GM21360 (cell line): ENCODE measurements around the gene STK32B.
"Not testable (repeated sequence)": the region's sequence is repeated elsewhere in the genome, so short reads cannot be mapped to it uniquely, and the experiment has no call there.

Experiments used
- ATAC-seq: cut with Tn5 transposase; IDR thresholded peaks from one replicate; pipeline ENCODE4 v1.9.1; 2021; ENCODE audit warnings: mild to moderate bottlenecking, moderate library complexity; ENCODE audit not compliant: unreplicated experiment

STK32B gene

GRCh38 chr4:5200513-5200912, 149.2 kb downstream of the STK32B start:
- ATAC-seq: no peak

- ATAC-seq: no peak
These were observed 152.2 kb downstream of the STK32B start for GRCh38 chr4:5203309-5203992.

- ATAC-seq: no peak
These were observed 152.7 kb downstream of the STK32B start for GRCh38 chr4:5203993-5204310.

GRCh38 chr4:5204781-5205180, 153.5 kb downstream of the STK32B start:
- no peak for ATAC-seq

- ATAC-seq: no peak
These were observed 154.9 kb downstream of the STK32B start for GRCh38 chr4:5206016-5206790.

GRCh38 chr4:5209862-5210261, 158.6 kb downstream of the STK32B start:
- no peak for ATAC-seq

GRCh38 chr4:5211282-5211839, 160.1 kb downstream of the STK32B start:
- no peak for ATAC-seq

- no peak for ATAC-seq
These were observed 161.2 kb downstream of the STK32B start for GRCh38 chr4:5212255-5213013.

GRCh38 chr4:5213087-5213595, 161.9 kb downstream of the STK32B start:
- no peak for ATAC-seq

GRCh38 chr4:5215321-5215720, 164.0 kb downstream of the STK32B start:
- no peak for ATAC-seq

- no peak for ATAC-seq
These were observed 166.1 kb downstream of the STK32B start for GRCh38 chr4:5217421-5217820.

GRCh38 chr4:5218376-5219069, 167.2 kb downstream of the STK32B start:
- no peak for ATAC-seq

GRCh38 chr4:5220028-5220427, 168.7 kb downstream of the STK32B start:
- no peak for ATAC-seq

- ATAC-seq: no peak
These were observed 170.8 kb downstream of the STK32B start for GRCh38 chr4:5222047-5222446.

GRCh38 chr4:5222951-5223350, 171.7 kb downstream of the STK32B start:
- no peak for ATAC-seq

GRCh38 chr4:5224340-5224739, 173.1 kb downstream of the STK32B start:
- ATAC-seq: no peak

- no peak for ATAC-seq
These were observed 181.3 kb downstream of the STK32B start for GRCh38 chr4:5232549-5232948.

GRCh38 chr4:5237086-5237660, 185.9 kb downstream of the STK32B start:
- no peak for ATAC-seq

GRCh38 chr4:5238173-5238572, 186.9 kb downstream of the STK32B start:
- no peak for ATAC-seq

- not testable (repeated sequence) for ATAC-seq
These were observed 195.8 kb downstream of the STK32B start for GRCh38 chr4:5247061-5247460.
